ENCODE measurements around the gene PUM1. TPM values are rescaled to one million over a fixed set of nuclear protein-coding genes. Genes with fewer than 3 reads are reported as not detected.

Gene PUM1
- total and polyA plus RNA-seq, 10 of the 15 experiments (the other 5 are each of a cell fraction or from before 2014, with no cell fraction given) = 21.4 to 75.3 (median 42.4) TPM

- Histone ChIP-seq H3K9ac (ENCODE audit: control insufficient read depth, insufficient read depth, low read length) (no peak overlapping the region), H3K79me2 (ENCODE audit: control insufficient read depth, insufficient read depth, low read length) (peaks cover 2% of the 10 kb centered on the region), H4K20me1 (ENCODE audit: control insufficient read depth, insufficient read depth) (no peaks in the 10 kb centered on the region), H3K36me3 (ENCODE audit: control insufficient read depth in 2 of 2, insufficient read depth in 2 of 2, low read length in 1 of 2) (peaks cover 12 to 28% of the 10 kb centered on the region in 2 experiments), H3K27me3 (replicated peaks in 1 of 2; ENCODE audit: control insufficient read depth in 2 of 2, insufficient read depth in 2 of 2, low read length in 1 of 2) (no peaks in the 10 kb centered on the region), H3K27ac (ENCODE audit: control insufficient read depth, insufficient read depth) (no peak overlapping the region), H3K4me1 (ENCODE audit: control insufficient read depth, insufficient read depth, low read length) (peaks cover 3% of the 10 kb centered on the region; the same call in 1 of the 2 replicates), H3K4me3 (no peak overlapping the region), H3K4me2 (ENCODE audit: control insufficient read depth, insufficient read depth) (no peak overlapping the region), H3K9me3 (replicated peaks; ENCODE audit: control insufficient read depth, insufficient read depth, low read length) (no peaks in the 10 kb centered on the region), H2AFZ (ENCODE audit: control insufficient read depth, low read depth, low read length) (no peak overlapping the region)
- POLR2A ChIA-PET = interaction anchor here (0.6 kb wide), 1 partner anchor 590 kb away, joined by 3 read pairs; no protein-coding TSS in a partner anchor
- TF ChIP-seq CHD4 (IDR thresholded peaks at IDR 0.05) = no peak
- TF ChIP-seq ATF7 (IDR thresholded peaks at IDR 0.05; ENCODE audit: low read depth) = no peak
- no peak for TF ChIP-seq IKZF1 (conservative IDR thresholded peaks at IDR 0.05)
- TF ChIP-seq SMAD1 (IDR thresholded peaks at IDR 0.05; ENCODE audit: low read depth, partially characterized antibody) = no peak
- no peak for TF ChIP-seq EP300 (IDR thresholded peaks at IDR 0.05; ENCODE audit: borderline replicate concordance in 1 of 2, control insufficient read depth in 1 of 2, low read depth in 2 of 2, low read length in 2 of 2)
- no peak for TF ChIP-seq HDAC2 (IDR thresholded peaks at IDR 0.05)
- TF ChIP-seq POLR2A (IDR thresholded peaks at IDR 0.05; ENCODE audit: low read depth, low read length) = no peak
- no peak for TF ChIP-seq TAF1 (IDR thresholded peaks at IDR 0.05; ENCODE audit: borderline replicate concordance, low read depth, low read length)
- TF ChIP-seq PBX3 (IDR thresholded peaks at IDR 0.05; ENCODE audit: insufficient replicate concordance, low read depth, low read length) = no peak
- TF ChIP-seq REST (IDR thresholded peaks at IDR 0.05; ENCODE audit: low read depth, low read length) = no peak
- TF ChIP-seq CREB1 (IDR thresholded peaks at IDR 0.05; ENCODE audit: low read depth) = no peak
- TF ChIP-seq RELB (IDR thresholded peaks at IDR 0.05; ENCODE audit: low read depth) = no peak
- TF ChIP-seq MEF2B (IDR thresholded peaks at IDR 0.05; ENCODE audit: partially characterized antibody, poor library complexity, severe bottlenecking) = no peak
- no peak for TF ChIP-seq SIX5 (IDR thresholded peaks at IDR 0.05; ENCODE audit: low read depth, low read length, severe bottlenecking)
- TF ChIP-seq MYB (IDR thresholded peaks at IDR 0.05; ENCODE audit: borderline replicate concordance, low read depth, low read length) = no peak
- FAIRE-seq (no peak), ATAC-seq (no peak), DNase-seq (ENCODE audit: low read depth, low spot score) (no peak)
- RAD21 ChIA-PET (ENCODE audit: unreplicated experiment) = no interaction called here
- SMC1A ChIA-PET (ENCODE audit: uncharacterized antibody, unreplicated experiment) = interaction anchor here (0.6 kb wide), 1 partner anchor 179 kb away, joined by 4 read pairs; no protein-coding TSS in a partner anchor
- BruUV-seq (replicated peaks) = no TSS peak
- in situ Hi-C loops (cut with MboI) = no loop called here
- 88% methylated on average over 8 of the region's 8 CpGs for WGBS (ENCODE audit: insufficient coverage, insufficient replicate concordance, low lambda C conversion rate, missing lambda C conversion rate)
- CTCF ChIA-PET = interaction anchor here (1.0 kb wide), 1 partner anchor 193 kb away, joined by 3 read pairs; no protein-coding TSS in a partner anchor
- intact Hi-C loops (cut with micrococcal nuclease; ENCODE audit: unreplicated experiment) = no loop called here
Observed at GRCh38 chr1:30968220-30968971, 97.1 kb downstream of the PUM1 start.

Data from GM12878 (cell line).